GM19035 (cell line): ENCODE measurements around the gene BBS1.
"Not testable (repeated sequence)": the region's sequence is repeated elsewhere in the genome, so short reads cannot be mapped to it uniquely, and the experiment has no call there.

ENCODE experiments used
- ATAC-seq: cut with Tn5 transposase; IDR thresholded peaks from one replicate; pipeline ENCODE4 v1.9.1; 2021; ENCODE audit not compliant: unreplicated experiment

The BBS1 gene

DNA sequence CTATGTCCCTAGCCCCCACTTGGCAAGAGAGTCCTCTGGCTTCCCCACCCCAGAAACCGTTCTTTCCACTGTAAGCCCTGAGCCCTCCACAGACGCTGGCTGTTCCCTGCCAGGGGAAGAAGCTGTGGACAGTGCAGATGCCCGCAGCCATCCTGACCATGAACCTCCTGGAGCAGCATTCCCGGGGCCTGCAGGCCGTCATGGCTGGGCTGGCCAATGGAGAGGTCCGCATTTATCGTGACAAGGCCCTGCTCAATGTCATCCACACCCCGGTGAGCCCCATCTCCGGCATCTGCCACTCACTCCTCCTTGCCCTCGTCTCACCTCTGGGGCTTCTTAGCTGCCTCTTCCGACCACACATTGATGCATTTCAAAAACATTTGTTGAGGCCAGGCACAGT, 13.2 kb downstream of the BBS1 start:
- ATAC-seq: no peak

- ATAC-seq: no peak
Measured at GRCh38 chr11:66524304-66525040, 14.0 kb downstream of the BBS1 start.

- no peak for ATAC-seq
Measured at GRCh38 chr11:66529069-66529468, 18.6 kb downstream of the BBS1 start.

DNA sequence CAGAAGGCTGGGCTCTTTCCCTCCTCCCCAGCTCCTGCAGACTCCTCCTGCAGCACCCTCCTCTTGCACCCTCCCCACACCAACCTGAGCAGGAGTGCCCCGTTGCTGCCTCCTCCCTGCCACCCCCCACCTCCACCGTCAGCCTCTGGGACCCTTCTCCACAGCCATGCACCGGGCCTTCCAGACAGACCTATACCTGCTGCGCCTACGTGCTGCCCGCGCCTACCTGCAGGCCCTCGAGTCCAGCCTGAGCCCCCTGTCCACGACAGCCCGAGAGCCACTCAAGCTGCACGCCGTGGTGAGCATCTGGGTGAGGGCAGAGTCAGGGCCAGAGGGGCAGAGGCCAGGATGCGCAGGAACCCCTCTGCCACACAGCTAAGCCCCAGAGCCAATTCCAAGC, 19.2 kb downstream of the BBS1 start:
- ATAC-seq: no peak

DNA sequence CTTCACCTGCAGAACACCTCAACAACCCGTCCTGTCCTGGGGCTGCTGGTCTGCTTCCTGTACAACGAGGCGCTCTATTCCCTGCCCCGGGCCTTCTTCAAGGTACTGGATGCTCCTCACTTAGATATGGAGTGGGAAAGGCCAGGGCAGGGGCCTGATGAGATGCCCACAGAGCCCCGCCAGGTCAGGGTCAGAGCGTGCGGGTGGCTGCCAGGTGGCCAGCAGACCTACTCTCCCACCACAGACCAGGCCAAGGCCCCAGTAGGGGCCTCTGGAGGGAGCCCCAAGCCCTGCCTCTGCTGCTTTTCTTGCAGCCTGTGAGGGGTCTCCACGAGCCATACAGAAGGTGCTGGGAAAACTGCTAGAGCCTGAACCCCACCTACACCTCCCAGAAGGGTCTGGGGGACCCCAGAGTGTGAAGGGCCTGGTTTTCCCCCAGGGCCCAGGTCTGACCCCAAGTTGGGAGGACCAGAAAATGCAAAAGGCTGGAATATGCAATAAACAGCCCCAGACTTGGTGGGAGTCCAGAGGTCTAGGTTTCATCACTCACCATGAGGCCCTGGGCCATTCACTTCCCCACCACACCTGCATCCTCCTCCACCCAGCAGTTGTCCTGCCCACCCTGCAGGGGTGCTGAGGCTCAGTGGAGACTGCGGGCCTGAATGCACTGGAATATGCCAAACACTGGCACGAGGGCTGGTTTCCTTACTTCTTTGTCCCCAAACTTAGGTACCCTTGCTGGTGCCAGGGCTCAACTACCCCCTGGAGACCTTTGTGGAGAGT, 20.7 kb downstream of the BBS1 start:
- ATAC-seq: no peak

- ATAC-seq: no peak
Measured at GRCh38 chr11:66531841-66532240, 21.4 kb downstream of the BBS1 start.

GRCh38 chr11:66532784-66533183, 22.3 kb downstream of the BBS1 start:
- no peak for ATAC-seq

- ATAC-seq: no peak
Measured at GRCh38 chr11:66539170-66539869, 28.9 kb downstream of the BBS1 start.

- ATAC-seq: no peak
Measured at GRCh38 chr11:66539870-66540213, 29.4 kb downstream of the BBS1 start.

DNA sequence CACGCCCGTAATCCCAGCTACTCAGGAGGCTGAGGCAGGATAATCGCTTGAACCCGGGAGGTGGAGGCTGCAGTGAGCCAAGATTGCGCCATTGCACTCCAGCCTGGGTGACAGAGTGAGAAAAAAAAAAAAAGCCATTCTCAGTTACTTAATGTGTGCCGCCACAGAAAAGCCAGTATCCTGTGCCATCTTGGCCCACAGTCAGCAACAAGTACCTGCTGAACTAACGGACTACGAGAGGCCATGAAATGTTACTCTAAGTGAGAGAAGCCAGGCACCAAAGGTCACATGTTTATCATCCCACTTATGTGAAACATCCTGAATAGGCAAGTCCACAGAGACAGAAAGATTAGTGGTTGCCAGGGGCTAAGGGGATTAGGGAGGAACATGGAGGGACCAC, 30.2 kb downstream of the BBS1 start:
- not testable (repeated sequence) for ATAC-seq

GRCh38 chr11:66541892-66542291, 31.5 kb downstream of the BBS1 start:
- no peak for ATAC-seq

DNA sequence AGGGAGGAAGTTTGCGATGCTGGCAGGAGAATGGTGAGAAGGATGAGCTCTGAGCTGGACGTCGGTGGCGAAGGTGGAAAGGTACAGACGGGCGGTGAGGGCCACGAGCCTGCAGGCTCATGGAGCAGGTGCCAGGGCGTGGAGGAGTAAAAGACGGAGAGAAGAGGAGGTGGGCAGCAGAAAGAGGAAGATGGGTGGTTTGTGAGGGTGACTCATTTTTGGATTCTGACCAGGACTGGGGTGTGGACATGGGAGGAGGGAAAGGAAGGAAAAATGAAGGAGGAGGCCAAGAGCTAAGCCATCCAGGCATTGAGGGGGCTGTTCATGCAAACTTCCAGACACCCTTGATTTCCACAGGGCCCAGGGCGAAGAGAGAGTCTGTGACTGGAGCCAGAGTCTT, 31.9 kb downstream of the BBS1 start:
- no peak for ATAC-seq

DNA sequence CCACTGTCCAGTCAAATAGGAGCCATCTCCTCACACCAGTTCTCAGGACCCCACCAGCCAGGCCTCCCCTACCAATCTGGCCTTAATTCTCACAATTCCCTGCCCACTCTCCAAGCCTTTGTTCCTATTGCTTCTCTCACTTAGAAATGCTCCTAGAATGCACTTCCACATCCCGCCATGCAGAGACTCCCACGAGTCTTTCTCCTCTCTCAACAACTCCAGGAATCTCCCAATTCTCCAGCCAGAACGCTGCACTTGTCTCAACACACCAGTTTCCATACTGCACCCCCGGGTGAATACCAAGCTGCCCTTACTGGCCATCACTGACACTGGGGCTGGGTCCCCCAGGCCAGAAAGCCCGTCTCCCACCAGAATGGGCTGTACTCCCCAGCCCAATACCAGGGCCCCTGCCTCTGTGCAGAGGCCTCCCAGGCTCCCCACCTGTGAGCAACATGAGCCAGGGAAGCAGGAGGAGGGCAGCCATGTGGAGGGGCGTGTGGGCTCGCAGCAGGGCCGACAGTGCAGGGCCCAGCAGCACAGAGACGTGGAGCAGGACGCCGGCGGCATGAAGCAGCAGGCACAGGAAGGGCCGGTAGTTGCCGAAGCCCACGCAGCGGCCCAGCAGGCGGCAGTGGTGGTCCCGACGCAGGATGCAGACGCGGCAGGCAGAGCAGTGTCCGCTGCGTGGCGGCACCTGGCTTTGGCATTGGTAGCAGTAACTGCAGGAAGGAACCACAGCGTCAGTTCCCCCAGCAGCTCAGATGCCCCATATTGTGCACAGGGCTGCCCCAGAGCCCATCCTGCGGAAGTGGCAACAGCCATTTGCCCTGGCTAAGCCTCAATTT, 33.0 kb downstream of the BBS1 start:
- no peak for ATAC-seq

GRCh38 chr11:66544952-66545351, 34.5 kb downstream of the BBS1 start:
- not testable (repeated sequence) for ATAC-seq

DNA sequence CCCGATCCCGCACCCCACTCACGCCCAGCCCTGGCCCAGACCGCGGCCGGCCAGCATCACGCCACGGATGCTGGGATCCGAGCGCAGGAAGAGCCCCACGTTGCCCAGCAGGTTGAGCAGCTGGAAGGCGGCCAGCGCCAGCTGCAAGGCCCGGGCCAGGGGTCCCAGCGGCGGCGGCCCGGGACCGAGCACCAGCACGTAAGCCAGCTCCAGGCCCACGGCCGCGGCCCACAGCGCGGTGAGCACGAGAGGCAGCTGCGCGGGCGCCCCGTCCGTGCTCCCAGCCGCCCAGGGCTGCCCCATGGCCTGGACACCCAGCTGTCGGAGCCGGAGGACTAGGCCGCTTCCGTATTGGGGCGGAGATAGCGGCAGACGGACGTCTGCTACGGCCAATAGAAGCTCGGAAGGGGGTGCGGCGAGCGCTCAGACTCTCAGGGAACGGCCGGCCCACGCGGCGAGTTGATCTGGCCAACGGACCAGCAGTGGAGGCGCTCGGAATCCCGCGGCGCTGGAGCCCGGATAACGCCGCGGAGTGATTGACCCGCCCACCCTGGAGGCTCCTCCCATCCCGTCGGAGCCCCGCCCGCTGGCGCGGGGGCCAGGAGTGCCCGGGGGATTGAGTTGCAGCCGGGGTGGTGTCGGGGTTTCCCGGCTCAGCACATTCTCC, 35.4 kb downstream of the BBS1 start, which contains the start of gene ZDHHC24:
TSS of gene ZDHHC24 (minus strand) at position 348 of the 667 bp plus-strand sequence. CDS start at position 303, 45 bp downstream.
- peak; percentile 87 for ATAC-seq

DNA sequence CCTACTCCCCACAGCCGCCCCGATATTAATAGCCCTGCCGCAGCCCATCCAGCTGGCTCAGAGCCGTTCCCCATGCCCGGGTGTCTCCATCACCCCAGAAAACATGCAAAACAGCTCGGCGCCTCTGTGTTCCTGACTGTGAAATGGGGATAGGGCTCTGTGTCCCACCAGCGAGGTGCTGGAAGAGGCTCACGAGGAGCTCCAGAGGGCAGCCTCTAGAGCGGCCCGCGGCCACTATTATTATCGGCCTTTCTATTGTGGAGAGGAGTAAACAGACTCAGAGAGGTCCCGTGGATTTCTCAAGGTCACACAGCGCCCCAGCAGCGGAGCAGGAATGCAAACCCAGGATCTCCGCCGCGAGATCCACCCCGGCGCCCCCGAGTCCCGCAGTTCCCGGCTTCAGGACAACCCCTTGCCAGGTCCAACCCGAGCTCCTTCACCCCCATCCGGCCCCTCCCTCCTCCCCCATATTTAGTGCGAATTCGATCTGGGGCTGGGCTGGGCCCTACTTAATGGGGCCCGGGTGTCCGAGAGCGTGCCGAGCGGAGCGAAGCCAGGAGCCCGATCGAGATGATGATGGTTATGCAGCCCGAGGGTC, 36.0 kb downstream of the BBS1 start, which contains the start of gene ACTN3:
TSS of gene ACTN3 (plus strand) at position 536 of the 598 bp plus-strand sequence. CDS start at position 571, 35 bp downstream.
- no peak for ATAC-seq

DNA sequence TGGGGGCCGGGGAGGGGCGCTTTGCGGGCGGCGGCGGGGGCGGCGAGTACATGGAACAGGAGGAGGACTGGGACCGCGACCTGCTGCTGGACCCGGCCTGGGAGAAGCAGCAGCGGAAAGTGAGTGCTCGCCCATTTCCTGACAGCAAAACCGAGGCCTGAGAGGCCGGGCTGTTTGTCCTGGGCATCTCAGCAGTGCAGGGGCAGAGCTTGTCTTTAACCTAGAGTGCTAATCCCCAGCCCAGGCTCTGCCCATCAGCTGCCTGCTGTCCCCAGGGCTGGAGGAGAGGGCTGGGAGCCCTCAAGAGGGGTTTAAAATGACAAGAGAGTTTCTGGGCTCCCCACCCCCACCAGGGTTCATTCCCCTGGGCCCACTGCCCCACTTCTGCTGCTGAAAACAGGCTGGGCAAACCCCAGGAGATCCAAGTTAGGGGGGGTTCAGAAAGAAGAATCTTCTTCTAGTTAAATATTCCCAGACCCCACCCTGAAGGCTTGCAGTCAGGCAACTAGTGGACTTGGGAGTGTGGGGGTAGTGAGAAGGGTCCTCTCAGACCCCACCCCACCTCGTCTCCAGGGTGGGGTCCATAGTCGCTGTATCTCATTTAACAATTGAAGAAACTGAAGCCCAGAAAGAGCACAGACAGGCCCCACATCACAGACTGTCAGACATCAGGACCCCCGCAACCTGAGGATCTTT, 36.7 kb downstream of the BBS1 start:
- ATAC-seq: no peak

DNA sequence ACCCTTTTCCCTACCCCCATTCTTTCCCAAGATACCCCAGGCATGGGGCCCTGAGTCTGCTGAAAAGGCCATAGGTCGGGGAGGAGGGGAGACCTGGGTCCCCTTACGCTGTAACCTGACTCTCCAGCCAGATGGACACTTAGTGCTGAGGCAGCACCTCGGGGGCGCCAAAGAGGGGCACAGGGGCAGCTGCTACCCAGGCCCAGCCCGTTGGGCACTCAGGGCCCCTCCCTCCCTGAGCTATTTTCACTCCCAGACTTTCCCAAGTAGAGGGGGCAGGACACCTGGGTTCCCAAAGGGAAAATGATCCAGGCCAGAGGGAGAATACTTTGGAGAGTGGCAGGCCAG, 37.2 kb downstream of the BBS1 start:
- ATAC-seq: no peak

DNA sequence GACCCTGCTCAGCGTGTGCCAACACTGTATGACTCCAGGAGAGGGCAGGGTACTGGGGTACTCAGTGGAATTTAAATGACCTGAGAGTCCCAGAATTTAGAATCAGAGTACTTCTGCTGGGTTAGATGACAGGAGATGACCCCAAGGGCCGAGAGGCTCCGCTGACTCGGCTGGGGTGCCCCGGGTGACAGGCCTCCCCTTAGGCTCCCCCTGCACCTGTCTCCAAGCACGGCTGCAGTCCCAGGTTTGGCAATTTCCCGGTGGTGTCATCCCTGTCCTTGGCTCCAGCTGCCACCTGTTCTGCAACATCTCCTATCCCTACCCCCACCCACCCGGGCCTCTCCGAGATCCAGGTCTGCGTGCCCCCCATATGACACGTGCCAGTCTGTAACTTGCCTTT, 37.6 kb downstream of the BBS1 start:
- ATAC-seq: no peak
